Activated T-cell treated with anti-CD3 and anti-CD28 coated beads for 4 hours (primary cell): ENCODE results near the gene TLE2.
A peak's percentile ranks its signal among the peaks of the same experiment; 100 is the strongest.

ENCODE experiments used
- DNase-seq: peaks from one replicate; pipeline ENCODE4 v3.0.0-alpha.2; 2020

Gene TLE2

GRCh38 chr19:3036119-3036976 lies 7.3 kb upstream of the TLE2 start:
- peak; percentile 67 for DNase-seq

DNA sequence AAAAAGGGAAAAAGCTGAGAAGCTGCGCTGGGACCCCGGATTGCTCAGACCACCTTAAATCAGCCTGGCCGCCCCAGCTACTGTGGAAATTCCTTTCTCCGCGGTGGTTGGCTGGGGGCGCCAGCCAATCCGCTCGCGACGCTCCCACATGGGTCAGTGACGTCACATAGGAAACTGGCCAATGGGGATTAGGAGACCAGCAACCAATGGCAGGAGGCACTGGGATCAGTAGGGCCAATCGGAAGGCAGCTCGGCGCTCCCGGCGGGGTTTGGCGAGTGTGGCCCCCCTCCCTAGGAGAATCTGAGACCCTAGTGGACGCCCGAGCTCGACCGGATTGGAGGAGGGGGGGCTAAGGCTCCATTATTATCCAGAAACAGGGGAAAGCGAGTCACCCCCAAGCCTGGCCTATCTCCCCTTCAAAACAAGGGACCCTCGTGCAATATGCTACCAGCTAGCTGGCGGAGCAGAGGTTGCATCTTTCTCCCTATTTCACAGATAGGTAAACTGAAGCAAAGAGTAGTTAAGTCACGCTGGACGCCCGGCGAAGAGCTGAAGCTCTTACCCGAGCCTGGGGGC lies 6.5 kb upstream of the TLE2 start:
- peak; percentile 93 for DNase-seq

- no peak for DNase-seq
Measured at GRCh38 chr19:3034656-3035541, 5.8 kb upstream of the TLE2 start.

GRCh38 chr19:3034406-3034655 lies 5.3 kb upstream of the TLE2 start:
- DNase-seq = no peak

DNA sequence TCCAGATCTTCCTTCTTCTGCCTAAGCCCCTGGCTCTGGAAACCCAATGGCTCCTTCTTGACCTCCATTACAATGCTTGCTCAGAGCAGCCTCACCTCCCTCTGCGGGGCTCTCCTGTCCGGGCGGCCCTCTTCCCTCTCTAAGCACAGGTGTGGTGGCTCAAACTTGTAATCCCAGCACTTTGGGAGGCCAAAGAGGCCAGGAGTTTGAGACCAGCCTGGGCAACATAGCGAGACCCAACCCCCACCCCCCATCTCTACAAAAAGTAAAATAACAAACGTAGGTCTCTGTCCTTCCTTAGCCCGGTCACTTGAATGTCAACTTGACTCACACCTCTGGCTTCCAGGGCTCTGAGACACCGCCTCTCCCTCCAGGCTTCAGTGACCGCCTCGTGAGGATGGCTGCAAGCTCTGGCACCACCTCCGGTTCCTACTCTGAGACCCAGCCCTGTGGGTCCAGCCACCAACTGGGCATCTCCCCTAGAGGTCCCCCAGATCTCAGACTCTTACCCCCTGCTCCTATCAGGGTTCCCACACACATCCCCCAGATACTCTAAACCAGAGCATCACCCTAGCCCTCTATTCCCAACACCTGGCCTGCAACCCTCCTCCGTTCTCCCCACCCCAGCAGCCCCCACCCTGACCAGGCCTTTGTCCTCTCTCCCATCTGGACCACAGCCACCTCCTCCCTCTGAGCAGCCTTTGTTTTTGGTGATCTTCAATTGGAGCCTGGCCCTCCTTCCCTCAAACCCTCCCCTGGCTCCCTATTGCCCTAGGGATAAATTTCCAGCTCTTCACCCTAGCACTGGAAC lies 4.7 kb upstream of the TLE2 start:
- DNase-seq = no peak

DNA sequence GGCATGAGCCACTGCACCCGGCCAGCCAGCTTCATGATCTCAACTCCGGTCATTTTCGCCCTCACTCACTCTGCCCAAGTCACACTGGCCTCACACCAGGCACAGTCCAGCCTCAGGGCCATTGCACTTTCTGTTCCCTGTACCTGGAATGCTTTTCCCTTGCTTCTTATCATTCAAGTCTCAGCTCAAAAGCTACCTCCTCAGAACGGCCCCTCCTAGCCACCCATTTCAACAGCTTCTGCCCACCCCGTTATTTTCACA lies 2.5 kb upstream of the TLE2 start:
- no peak for DNase-seq

DNA sequence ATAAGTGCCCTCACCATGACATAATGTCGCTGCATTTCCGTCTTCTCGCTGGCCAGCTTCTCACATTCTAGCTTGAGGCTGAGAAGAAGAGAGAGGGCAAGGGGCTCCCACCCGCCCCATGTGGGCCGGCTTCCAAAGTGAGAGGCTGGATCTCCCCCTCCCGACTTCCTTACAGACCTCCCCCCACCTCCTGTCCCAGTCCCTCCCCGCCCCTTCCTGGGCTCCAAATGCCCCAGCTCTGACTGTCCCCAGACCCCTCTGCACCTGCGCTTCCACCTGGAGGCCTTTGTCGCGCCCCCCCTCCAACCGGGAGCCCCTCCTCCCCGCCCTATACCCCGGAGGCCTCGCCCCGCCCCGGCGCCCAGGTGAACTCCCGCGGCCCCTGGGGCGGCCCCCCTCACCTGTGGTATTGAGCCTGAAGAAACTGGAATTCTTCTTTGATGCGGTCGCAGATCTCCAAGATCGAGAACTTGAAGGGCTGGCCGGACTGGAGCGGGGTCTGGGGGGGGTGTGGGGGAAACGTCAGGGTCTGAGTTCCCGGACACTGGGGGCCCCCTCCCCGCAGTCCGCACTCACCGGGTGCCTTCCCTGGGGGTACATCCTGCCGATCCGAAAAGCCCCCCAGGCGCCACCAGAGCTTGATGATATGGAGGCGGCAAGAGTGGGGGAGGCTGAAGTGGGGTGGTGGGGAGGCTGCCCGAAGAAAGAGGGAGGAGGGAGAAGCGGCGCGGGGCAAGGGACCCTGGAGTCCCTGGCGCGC lies 595 bp downstream of the TLE2 start:
- no peak for DNase-seq

- no peak for DNase-seq
Measured at GRCh38 chr19:3027981-3028304, 1.1 kb downstream of the TLE2 start.

GRCh38 chr19:3027292-3027691 lies 1.8 kb downstream of the TLE2 start:
- no peak for DNase-seq

GRCh38 chr19:3026768-3027167 lies 2.3 kb downstream of the TLE2 start:
- DNase-seq = no peak

GRCh38 chr19:3025549-3025886 lies 3.6 kb downstream of the TLE2 start:
- no peak for DNase-seq

DNA sequence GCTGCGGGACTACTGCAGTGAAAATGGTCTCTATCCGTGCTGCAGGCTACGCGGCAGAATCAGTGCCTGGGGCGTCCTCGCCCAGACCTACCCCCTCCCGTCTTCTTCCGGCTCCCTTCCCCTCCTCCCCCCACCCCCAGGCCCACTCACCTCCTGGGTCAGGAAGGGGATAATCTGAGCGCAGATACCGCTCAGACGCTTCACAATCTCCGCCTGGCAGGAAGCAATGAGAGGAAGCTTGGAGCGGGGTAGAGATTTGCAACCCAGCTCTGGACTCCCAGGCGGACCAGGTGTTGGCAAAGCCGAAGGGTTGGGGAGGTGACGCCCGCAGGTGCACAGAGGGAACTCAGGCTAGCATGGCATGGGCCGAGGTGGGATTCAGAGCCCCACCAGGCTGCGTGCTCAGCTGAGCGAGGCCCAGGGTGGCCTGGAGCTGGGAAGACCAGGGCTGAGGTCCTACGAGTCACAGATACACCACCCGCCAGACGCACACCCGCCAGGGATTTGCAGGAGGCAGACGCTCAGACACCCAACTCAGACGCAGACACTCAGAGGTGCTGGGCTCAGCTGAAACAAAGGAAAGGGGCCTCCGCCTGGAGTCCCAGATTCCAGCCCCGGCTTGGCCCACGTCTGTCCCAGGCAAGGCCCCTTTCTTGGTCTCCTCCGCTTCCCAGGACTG lies 4.1 kb downstream of the TLE2 start:
- no peak for DNase-seq

- no peak for DNase-seq
Measured at GRCh38 chr19:3024509-3024869, 4.6 kb downstream of the TLE2 start.

DNA sequence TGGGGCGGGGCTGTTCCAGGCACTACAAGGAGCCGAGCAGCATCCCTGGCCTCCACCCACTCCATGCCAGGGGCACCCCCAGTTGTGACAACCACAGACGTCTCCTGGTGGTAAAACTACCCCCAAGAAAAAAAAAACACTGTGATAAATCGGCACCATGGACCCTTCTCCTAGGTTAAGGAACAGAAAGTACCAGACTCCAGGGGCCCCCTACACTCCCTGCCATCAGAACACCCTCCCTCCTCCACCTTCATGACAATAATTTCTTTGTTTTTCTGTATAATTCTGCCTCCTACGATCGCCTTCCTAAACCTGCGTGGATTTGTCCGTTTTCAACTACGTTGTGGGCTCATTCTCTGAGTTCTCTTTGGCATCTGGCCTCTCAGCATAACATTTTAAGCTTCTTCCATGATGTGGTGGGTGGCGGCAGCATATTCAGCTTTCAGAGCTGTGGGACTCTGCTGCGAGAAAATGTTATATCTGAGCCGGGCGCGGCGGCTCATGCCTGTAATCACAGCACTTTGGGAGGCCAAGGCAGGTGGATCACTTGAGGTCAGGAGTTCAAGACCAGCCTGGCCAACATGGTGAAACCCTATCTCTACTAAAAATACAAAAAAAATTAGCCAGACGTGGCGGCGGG lies 8.6 kb downstream of the TLE2 start:
- DNase-seq = no peak

GRCh38 chr19:3019211-3019854 lies 9.7 kb downstream of the TLE2 start:
- DNase-seq = no peak

DNA sequence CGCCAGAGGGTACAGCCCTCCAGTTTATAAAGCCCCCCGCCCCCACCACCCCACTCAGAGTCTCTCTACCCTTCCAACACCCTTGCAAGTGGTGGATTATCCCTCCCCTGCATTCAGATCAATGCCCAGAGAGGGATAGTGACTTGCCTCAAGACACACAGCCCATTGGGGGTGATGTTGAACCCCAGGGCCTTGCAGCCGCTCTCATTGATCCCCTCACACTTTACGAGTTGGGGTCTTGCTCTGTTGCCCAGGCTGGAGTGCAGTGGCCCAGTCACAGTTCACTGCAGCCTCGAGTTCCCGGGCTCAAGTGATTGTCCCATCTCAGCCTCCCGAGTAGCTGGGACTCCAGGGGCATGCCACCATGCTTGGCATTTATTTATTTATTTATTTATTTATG lies 11.2 kb downstream of the TLE2 start:
- DNase-seq = no peak

DNA sequence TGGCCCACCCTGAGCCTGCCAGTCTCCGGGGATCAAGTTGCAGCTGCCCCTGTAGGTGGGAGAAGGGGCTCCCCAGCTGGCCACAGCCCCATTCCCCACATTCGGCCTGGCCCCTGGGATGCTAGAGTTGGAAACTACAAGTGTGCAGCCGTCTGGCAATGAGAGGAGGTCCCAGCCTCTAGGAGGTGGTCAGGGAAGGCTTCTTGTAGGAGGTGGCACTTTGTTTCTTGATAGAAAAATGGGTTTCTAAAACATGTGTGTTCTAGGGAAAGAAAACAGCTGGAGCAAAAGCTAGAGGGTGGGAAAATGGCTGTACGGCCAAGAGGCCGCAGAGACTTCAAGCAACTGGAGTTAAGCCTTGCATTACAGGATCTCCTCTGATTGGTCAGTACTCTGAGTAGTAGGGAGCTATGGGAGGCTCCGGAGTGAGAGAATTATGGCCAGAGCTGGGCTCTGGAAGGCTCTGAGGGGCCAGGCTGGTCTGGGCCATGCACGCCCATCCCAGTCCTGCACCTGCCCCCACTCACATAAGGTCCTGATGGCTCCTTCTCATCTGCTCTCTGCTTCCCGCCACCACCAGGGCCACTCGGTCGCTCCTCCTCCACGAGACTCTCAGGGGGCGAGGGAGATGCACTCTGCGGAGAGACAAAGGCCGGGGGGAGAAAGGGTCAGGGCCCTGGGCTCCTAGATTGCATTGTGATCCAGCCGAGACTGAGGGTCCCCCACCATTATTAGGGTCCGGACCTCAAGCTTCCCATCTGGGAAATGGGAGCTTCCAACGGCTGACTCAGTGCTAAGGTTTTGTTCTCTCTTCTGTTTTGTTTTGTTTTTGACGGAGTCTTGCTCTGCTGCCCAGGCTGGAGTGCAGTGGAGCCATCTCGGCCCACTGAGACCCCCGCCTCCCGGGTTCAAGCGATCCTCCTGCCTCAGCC lies 13.7 kb downstream of the TLE2 start:
- DNase-seq = no peak

DNA sequence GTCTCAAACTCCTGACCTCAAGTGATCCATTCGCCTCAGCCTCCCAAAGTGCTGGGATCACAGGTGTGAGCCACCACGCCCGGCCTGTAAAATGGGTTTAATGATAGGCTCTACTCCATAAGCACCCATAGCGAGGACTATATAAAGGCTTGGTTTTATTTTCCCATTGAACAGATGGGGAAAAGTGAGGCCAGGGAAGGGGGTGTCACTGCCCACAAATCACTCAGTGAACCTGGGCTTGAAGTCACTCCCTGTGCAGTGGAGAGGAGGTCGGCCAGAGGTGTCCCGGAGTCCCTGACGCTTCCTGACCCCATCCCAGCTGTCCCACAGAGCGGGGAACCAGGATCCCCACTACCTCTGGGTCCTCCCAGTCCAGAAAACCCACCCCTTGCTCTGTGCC lies 14.9 kb downstream of the TLE2 start:
- DNase-seq = no peak

GRCh38 chr19:3013263-3013725 lies 15.8 kb downstream of the TLE2 start:
- no peak for DNase-seq

- DNase-seq = no peak
Measured at GRCh38 chr19:3012621-3013262, 16.3 kb downstream of the TLE2 start.
